Activated effector memory CD4-positive, alpha-beta T cell treated with Interleukin-2 at 50 U/mL for 16 hours (primary cell): ENCODE measurements around the gene PSD4.

ENCODE experiments used
- DNase-seq: peaks from one replicate; pipeline ENCODE4 v3.0.0-alpha.2; 2020

PSD4 gene

GRCh38 chr2:113225263-113226259 is 51.8 kb downstream of the PSD4 start:
- DNase-seq = no peak

- no peak for DNase-seq
Observed at GRCh38 chr2:113226462-113226861, 52.7 kb downstream of the PSD4 start.

DNA sequence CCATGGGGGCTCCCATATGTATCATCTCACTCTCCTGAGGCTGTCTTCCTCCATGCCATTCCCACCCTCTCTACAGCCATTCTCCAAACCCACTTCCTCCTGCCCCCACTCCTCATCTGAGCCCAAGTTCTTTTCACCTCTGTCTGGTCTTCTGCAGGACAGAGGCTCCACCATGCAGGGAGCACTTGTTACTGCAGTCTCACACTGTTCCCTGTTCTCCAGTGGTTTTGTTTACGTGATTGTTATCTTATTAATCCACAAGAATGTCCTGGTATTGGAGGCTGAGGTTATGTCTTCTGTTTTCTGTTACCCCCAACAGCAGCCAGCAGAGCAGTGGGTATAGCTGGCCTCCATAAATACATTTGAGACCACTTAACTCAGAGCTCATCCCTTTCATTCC is 53.5 kb downstream of the PSD4 start:
- DNase-seq = no peak

GRCh38 chr2:113227698-113228097 is 53.9 kb downstream of the PSD4 start:
- no peak for DNase-seq

GRCh38 chr2:113228351-113228750 is 54.6 kb downstream of the PSD4 start:
- DNase-seq = no peak

DNA sequence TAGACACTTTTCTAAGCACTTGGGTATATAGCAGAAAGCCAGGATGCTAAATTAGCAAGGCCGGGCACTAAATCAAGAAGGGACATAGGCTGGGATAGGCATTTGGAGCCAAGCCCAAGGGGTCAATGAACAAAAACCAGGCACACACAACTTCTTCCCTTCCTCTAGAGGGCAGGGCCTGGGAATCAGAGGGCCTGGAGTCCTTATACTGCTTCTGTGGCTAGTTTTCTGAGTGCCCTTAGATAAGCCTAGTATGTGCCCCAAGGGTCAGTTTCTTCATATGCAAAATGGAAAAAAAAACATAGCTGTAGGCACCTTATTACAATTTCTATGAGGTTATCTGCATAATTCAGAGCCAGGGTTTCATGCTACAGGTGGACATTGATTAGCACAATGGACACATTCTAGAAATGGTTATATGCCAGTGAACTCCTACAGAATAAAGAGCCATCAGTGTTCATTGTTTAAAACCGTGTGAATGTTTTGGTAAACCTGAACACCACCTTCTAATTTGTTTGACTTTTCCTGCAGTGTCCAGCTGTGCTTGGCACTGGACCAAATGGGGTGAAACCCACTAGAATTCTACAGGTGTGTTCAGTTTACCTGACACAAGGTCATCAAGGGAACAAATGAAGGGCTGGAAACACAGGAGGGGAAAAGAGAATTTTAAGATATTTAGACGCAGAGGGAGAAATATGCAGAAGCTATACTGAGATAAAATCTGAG is 55.4 kb downstream of the PSD4 start:
- no peak for DNase-seq

- DNase-seq = no peak
Observed at GRCh38 chr2:113229795-113230194, 56.0 kb downstream of the PSD4 start.

- DNase-seq = no peak
Observed at GRCh38 chr2:113230531-113230930, 56.8 kb downstream of the PSD4 start.

- no peak for DNase-seq
Observed at GRCh38 chr2:113231064-113231463, 57.3 kb downstream of the PSD4 start.

DNA sequence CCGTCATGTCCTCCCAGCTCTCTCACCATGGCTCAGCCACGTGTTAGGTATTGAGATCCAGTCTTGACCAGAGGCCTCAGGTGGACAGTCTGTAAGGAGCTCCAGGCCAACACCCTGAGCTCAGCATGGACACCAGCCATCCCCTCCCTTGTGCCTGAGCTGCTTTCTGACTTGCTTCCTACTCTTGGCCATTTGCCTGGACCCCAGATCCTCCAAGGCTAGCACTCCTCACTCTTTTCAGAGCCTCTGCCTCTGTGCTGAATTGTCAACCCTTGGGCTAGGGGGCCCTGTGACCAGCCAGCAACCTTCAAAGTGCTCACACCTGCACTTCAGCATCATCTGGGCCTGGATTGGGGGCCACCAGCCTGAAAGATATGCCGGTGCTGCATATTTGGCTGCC is 58.4 kb downstream of the PSD4 start:
- DNase-seq = no peak

DNA sequence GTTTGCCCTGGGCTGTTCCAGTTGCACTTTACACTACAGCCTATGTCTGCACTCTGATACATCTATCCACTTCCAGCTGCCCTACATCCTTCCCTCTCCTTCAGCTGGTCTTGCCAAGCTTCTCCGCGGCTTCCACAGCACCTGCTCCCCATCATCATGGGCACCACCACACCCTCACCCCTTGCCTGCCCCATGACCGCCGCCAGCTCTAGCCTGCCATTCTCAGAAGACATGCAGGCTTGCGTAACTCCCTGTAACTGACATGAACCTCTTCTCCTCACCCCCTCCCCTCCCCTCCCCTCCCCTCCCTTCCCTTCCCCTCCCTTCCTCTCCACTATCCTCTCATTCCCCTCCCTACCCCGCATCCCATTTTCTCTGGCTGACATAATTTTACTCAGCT is 59.0 kb downstream of the PSD4 start:
- no peak for DNase-seq

GRCh38 chr2:113233593-113234550 is 60.1 kb downstream of the PSD4 start:
- no peak for DNase-seq

DNA sequence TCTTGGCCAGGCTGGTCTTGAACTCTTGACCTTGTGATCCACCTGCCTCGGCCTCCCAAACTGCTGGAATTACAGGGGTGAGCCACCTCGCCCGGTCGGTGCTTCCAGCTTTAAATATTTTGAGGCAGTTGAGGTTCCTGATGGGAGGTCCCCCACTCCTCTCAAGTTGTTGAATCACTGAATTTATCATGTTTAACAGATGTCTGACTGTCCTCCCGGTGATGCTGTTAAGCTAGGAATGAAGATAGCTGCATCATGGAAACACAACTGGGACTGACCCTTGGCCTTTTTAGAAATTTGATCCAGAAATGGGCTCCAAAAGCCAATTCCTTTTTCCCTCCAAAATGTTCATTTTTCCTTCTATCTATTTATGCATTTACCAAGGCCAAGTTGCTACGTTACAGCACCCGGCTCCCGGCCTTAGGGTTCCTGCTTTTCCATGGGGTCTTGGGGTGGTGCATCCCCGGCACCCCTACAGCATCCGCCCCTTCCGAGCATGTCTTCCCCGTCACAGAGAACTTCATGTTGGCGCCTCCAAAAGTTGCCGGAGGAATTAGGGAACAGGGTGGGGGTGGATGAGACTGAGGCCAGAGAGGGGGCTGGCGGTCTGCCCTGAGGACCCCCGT is 61.1 kb downstream of the PSD4 start:
- no peak for DNase-seq

- DNase-seq = peak; percentile 38
Observed at GRCh38 chr2:113235347-113236226, 61.8 kb downstream of the PSD4 start.

- DNase-seq = no peak
Observed at GRCh38 chr2:113236367-113237159, 62.8 kb downstream of the PSD4 start.

GRCh38 chr2:113237604-113238160 is 63.9 kb downstream of the PSD4 start:
- no peak for DNase-seq

- no peak for DNase-seq
Observed at GRCh38 chr2:113238871-113239839, 65.4 kb downstream of the PSD4 start.

- DNase-seq = no peak
Observed at GRCh38 chr2:113240150-113240914, 66.6 kb downstream of the PSD4 start.
